ENCODE results near the gene ADCY7.

Gene ADCY7

GRCh38 chr16:50300942-50301625 is 34.7 kb downstream of the ADCY7 start:
- DNase-seq: no peak

GRCh38 chr16:50301626-50302471 is 35.5 kb downstream of the ADCY7 start:
- DNase-seq: no peak

DNA sequence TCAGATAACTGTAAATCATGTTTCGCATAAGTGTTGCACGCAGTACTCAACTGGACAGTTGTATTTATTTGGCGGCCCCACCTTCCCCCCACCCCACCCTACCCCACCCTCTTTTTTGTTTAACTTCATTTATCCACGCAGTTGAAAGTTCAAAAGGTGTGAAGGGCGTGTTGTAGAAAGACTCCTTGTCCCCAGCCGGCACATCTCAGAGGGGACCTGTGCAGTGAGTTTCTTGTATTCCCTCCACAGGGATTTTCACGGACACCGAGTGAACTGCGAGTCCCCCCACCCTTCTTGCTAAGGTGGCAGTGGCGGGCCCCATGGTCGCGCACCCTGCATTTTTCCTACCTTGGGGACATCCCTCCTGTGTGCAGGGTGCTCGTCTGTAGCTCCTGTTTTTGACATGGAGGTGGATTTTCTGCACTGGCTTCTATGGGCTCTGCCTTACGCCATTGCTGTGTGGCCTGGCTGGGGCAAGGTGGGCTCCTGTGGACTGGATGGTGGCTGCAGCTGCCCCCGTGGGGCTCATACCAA is 36.2 kb downstream of the ADCY7 start:
- DNase-seq: no peak

- DNase-seq: no peak
These were observed 36.8 kb downstream of the ADCY7 start for GRCh38 chr16:50303041-50303604.

- no peak for DNase-seq
These were observed 37.5 kb downstream of the ADCY7 start for GRCh38 chr16:50303605-50304466.

DNA sequence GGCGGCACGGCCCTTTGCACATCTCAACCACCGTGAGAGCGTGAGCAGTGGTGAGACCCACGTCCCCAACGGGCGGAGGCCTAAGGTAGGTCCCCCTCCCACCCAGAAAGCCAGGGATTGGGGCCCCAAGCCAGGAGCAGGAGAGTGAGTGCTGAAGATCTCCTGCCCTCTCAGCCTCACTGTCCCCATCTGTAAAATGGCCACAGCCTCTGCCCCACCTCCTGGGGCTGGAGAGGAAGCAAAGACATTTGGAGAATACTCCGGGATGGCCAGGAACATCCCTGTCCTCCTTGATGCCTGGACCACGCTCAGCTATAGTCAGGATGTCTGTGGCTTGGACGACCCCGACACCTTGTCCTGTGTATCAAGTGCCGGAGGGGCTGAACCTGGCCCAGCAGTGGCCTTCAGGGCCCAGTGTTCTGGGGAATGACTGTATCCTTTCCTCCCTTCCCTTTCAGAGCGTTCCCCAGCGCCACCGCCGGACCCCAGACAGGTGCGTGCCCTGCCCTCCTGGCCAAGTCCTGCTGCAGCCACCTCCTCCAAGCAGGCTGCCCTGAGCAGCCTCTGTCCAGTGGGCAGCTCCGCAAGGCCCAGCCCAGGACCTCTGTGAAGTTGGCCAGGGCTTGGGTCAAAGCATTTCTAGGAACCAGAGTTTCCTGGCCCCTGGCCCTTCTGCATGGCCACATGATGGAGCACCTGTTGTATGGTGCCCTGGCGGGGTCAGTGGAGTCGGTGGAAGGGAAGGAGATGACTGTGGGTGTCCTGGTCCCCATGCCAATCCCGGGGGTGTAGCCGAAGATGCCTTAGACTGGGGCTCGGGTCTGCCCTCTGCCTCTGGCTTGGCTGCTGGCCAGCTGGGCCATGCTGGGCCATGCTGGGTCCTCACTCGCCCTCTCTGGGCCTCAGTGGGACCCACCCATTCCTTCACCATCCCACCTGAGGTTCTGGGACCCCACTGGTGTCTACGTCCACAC is 38.4 kb downstream of the ADCY7 start:
- no peak for DNase-seq

- DNase-seq: no peak
These were observed 39.2 kb downstream of the ADCY7 start for GRCh38 chr16:50305441-50306061.

- no peak for DNase-seq
These were observed 39.9 kb downstream of the ADCY7 start for GRCh38 chr16:50306287-50306686.

GRCh38 chr16:50308237-50308965 is 42.0 kb downstream of the ADCY7 start:
- no peak for DNase-seq

- DNase-seq: no peak
These were observed 42.8 kb downstream of the ADCY7 start for GRCh38 chr16:50309156-50309526.

DNA sequence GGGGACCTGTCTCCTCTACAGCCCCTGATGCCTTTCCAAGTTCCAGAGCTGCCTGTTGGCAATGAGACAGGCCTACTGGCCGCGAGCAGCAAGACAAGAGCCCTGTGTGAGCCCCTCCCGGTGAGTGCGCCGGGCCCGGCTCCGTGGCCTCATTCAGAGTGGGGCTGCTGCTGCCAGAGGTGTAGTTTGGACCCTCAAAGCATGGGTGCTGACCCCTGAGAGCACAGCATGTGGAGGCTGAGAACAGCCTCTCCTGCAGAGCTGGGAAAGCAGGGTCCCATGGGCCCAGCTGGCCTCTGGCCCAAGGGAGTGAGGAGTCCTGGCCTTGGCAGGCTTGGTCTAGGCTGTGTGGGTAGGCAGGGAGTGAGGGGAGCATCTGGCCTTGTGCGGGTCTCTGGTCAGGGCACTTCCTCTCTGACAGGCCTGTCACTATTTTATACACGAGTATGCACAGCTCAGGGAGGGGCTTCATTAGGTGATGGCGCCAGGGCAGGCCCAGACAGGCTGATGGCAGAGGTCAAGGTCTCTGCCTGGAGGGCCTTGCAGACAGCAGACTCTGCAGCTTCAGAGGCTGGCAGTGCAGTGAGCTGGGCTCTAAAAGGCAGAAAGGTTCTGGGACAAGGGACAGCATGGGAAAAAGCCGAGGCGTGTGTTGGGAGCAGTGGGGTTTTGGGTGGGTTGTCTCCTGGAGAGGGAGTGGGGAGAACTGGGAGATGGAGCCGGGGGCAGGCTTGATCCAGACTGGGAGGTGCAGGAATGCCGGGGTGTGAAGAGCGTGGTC is 43.4 kb downstream of the ADCY7 start:
- no peak for DNase-seq

GRCh38 chr16:50310308-50311133 is 44.2 kb downstream of the ADCY7 start:
- no peak for DNase-seq

- no peak for DNase-seq
These were observed 44.8 kb downstream of the ADCY7 start for GRCh38 chr16:50311134-50311528.

GRCh38 chr16:50311891-50312501 is 45.6 kb downstream of the ADCY7 start:
- no peak for DNase-seq

- DNase-seq: no peak
These were observed 47.5 kb downstream of the ADCY7 start for GRCh38 chr16:50313596-50314478.

- DNase-seq: no peak
These were observed 48.3 kb downstream of the ADCY7 start for GRCh38 chr16:50314665-50315064.

DNA sequence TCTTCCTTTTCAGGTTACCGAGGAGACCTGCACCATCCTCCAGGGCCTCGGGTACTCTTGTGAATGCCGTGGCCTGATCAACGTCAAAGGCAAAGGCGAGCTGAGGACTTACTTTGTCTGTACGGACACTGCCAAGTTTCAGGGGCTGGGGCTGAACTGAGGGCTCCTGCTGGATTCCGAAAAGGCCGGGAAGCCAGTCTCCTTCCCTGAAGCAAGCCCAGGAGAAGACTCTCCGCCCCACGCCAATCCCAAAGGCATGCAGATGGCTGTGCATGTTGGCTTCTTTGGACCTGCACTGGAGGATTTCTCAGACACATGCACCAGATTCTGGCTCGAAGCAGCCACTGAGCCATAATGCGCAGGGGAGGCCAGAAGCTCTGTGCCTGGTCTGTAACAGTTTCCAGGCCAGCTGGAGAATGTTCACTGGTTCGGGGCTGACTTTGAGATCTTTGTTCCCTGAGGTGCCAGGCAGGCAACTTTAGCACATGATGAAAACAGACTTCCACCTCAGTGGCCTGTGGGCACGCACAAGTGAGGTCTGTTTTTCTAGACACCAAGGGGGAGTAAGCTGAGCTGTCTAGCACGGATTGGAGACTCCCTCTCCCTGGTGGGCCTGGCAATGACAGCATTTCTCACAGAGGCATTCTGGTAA is 49.1 kb downstream of the ADCY7 start:
- no peak for DNase-seq

Measured in NCI-H510A (cell line).